Endothelial cell of umbilical vein (primary cell): Measurements from ENCODE around the gene ARHGEF10L. TPM values are rescaled to one million over a fixed set of nuclear protein-coding genes. Genes with fewer than 3 reads are reported as not detected.

ENCODE experiments used
- BruUV-seq: library from RNA; stranded (reverse); fragments of 400-500 nt; replicated peaks from 2 replicates; lab custom pipeline; 2021; lab: Mats Ljungman, UMichigan
- CTCF ChIA-PET: fragments of 300-600, 350-600 bp; sonication (Branson Sonifier 250); formaldehyde crosslinking; loops from one replicate; lab custom pipeline; 2021; ENCODE audit warnings: antibody characterized with exemption, inconsistent platforms; lab: Charles Lee
- POLR2A ChIA-PET: fragments of 300-600, 350-600 bp; sonication (Branson Sonifier 250); formaldehyde crosslinking; loops from one replicate; lab custom pipeline; 2021; ENCODE audit warnings: antibody characterized with exemption, inconsistent platforms; lab: Charles Lee
- DNase-seq: peaks from one replicate; pipeline ENCODE4 v3.0.0-alpha.2; 2011; ENCODE audit warnings: low read depth, low spot score
- FAIRE-seq: peaks from 2 replicates; lab custom pipeline; 2011; peaks lifted over from hg19 to GRCh38; lab: Jason Lieb, UNC
- H2AFZ ChIP-seq: 2 replicates; pipeline ENCODE4 v1.6.0; 2012; ENCODE audit warnings: low read depth, low read length, control low read depth, inconsistent platforms
- H3K27ac ChIP-seq: 2 replicates; pipeline ENCODE4 v1.5.1; 2011; ENCODE audit warnings: low read depth, mild to moderate bottlenecking, control low read depth, low read length, moderate library complexity; ENCODE audit not compliant: insufficient read depth
- H3K27me3 ChIP-seq, 2 experiments: 2 replicates each; pipeline versions ENCODE4 v1.6.0 to v1.6.1; 2011; ENCODE audit warnings: low read length in 2 of 2, mixed read lengths in 1 of 2; ENCODE audit not compliant: control insufficient read depth in 2 of 2, insufficient read depth in 2 of 2
- H3K36me3 ChIP-seq, 2 experiments: 2 replicates in 1 of 2; 3 replicates in 1 of 2; pipeline ENCODE4 v1.5.1; 2011; ENCODE audit warnings: low read length in 2 of 2, mild to moderate bottlenecking in 1 of 2, moderate library complexity in 1 of 2; ENCODE audit not compliant: control insufficient read depth in 2 of 2, insufficient read depth in 2 of 2; ENCODE audit errors: extremely low read depth in 1 of 2
- H3K4me1 ChIP-seq: 3 replicates; pipeline ENCODE4 v1.5.1; 2011; ENCODE audit warnings: mild to moderate bottlenecking, low read length; ENCODE audit not compliant: control insufficient read depth, insufficient read depth; ENCODE audit errors: extremely low read depth
- H3K4me2 ChIP-seq: 2 replicates; pipeline ENCODE4 v1.6.1; 2011; ENCODE audit warnings: low read length, control low read depth, mixed read lengths; ENCODE audit not compliant: insufficient read depth
- H3K4me3 ChIP-seq, 3 experiments: fragments of 200-600 bp in 1 of 3; sonication (generic), shearing (Covaris generic) in 1 of 3; replicated peaks in 1 of 3; 2 replicates each; pipeline ENCODE4 v1.5.1; 2011 to 2016; ENCODE audit warnings: control low read depth in 3 of 3, low read length in 3 of 3, mild to moderate bottlenecking in 2 of 3, inconsistent platforms in 1 of 3, low read depth in 1 of 3, moderate library complexity in 1 of 3; ENCODE audit not compliant: insufficient read depth in 1 of 3
- H3K79me2 ChIP-seq: 2 replicates; pipeline ENCODE4 v1.6.0; 2012; ENCODE audit warnings: low read length, inconsistent platforms; ENCODE audit not compliant: control insufficient read depth, insufficient read depth
- H3K9ac ChIP-seq: replicated peaks from 2 replicates; pipeline ENCODE3; 2011; ENCODE audit warnings: low read length, control low read depth; ENCODE audit not compliant: insufficient read depth; ENCODE audit errors: extremely low read depth
- H3K9me1 ChIP-seq: replicated peaks from 3 replicates; pipeline ENCODE4 v1.6.0; 2011; ENCODE audit warnings: mild to moderate bottlenecking, low read length; ENCODE audit not compliant: control insufficient read depth, insufficient read depth; ENCODE audit errors: extremely low read depth
- H3K9me3 ChIP-seq: replicated peaks from 2 replicates; pipeline ENCODE4 v1.5.1; 2012; ENCODE audit warnings: low read length, inconsistent platforms; ENCODE audit not compliant: control insufficient read depth, insufficient read depth
- H4K20me1 ChIP-seq: replicated peaks from 2 replicates; pipeline ENCODE3; 2011; ENCODE audit warnings: mild to moderate bottlenecking, low read length; ENCODE audit not compliant: control insufficient read depth, insufficient read depth; ENCODE audit errors: extremely low read depth
- CTCF ChIP-seq, 2 donors: IDR thresholded peaks; 1 replicate in 1 of 2; 2 replicates in 1 of 2; pipeline ENCODE4 v1.5.1; 2011; ENCODE audit warnings: low read length in 2 of 2, mild to moderate bottlenecking in 2 of 2, moderate library complexity in 2 of 2, control low read depth in 1 of 2, inconsistent platforms in 1 of 2, low read depth in 1 of 2; ENCODE audit not compliant: insufficient read depth in 1 of 2; ENCODE audit errors: extremely low read depth in 1 of 2
- EZH2 ChIP-seq: IDR thresholded peaks from 2 replicates; pipeline ENCODE4 v1.6.1; 2012; ENCODE audit warnings: borderline replicate concordance, low read depth, mild to moderate bottlenecking, moderate library complexity, low read length, inconsistent platforms; ENCODE audit not compliant: severe bottlenecking
- FOS ChIP-seq: IDR thresholded peaks from 2 replicates; pipeline ENCODE4 v1.6.1; 2011; ENCODE audit warnings: mild to moderate bottlenecking, low read length, moderate library complexity, borderline replicate concordance; ENCODE audit not compliant: insufficient read depth
- GATA2 ChIP-seq: IDR thresholded peaks from 2 replicates; pipeline ENCODE4 v1.7.0; 2011; ENCODE audit warnings: low read depth, mild to moderate bottlenecking, moderate library complexity, mixed read lengths, low read length; ENCODE audit not compliant: insufficient read length, insufficient read depth
- JUN ChIP-seq: IDR thresholded peaks from 2 replicates; pipeline ENCODE4 v1.6.1; 2011; ENCODE audit warnings: borderline replicate concordance, low read depth; ENCODE audit not compliant: insufficient read length, insufficient read depth
- MYC ChIP-seq: IDR thresholded peaks from one replicate; pipeline ENCODE4 v1.6.1; 2011; ENCODE audit warnings: mild to moderate bottlenecking, low read depth, low read length
- POLR2A ChIP-seq: IDR thresholded peaks from 2 replicates; pipeline ENCODE4 v1.6.1; 2012; ENCODE audit warnings: low read depth, mild to moderate bottlenecking, control low read depth, low read length
- POLR2AphosphoS5 ChIP-seq: IDR thresholded peaks from 2 replicates; pipeline ENCODE4 v1.6.1; 2012; ENCODE audit warnings: low read depth, mild to moderate bottlenecking, control low read depth, low read length, moderate library complexity; ENCODE audit not compliant: insufficient read depth
- dilution Hi-C: fragments of 300-500 bp; cut with MboI; formaldehyde crosslinking; loops from one replicate; pipeline ENCODE4 v1.15.0; 2019; ENCODE audit warnings: low sequenced_read_pairs; ENCODE audit not compliant: extremely low pct_ligation_motif_present
- intact Hi-C: fragments of 100-400 bp; cut with micrococcal nuclease; formaldehyde crosslinking; loops from one replicate; pipeline ENCODE4 v1.10.0; 2022
- polyA plus RNA-seq, 4 experiments: library from polyadenylated mRNA; depleted of rRNA in 3 of 4; stranded (reverse) in 3 of 4; unstranded in 1 of 4; fragments of >200 nt; gene quantifications; 2 replicates each; pipeline versions ENCODE4 v1.2.1 to v1.2.3, GENCODE V29; 2011 to 2012; ENCODE audit warnings: missing spikeins in 1 of 4
- total RNA-seq: library from RNA; stranded (reverse); gene quantifications from 2 replicates; pipeline ENCODE4 v1.2.3, GENCODE V29; 2021
- TF ChIP-seq, protein P1 (sequence below): IDR thresholded peaks from 2 replicates; pipeline ENCODE4 v1.6.1; 2011; ENCODE audit not compliant: insufficient read depth, insufficient read length

ARHGEF10L gene
- total and polyA plus RNA-seq, 2 donors (not counting 3 experiments of a cell fraction or from before 2014, with no cell fraction given): 1.9 to 5.2 TPM

DNA sequence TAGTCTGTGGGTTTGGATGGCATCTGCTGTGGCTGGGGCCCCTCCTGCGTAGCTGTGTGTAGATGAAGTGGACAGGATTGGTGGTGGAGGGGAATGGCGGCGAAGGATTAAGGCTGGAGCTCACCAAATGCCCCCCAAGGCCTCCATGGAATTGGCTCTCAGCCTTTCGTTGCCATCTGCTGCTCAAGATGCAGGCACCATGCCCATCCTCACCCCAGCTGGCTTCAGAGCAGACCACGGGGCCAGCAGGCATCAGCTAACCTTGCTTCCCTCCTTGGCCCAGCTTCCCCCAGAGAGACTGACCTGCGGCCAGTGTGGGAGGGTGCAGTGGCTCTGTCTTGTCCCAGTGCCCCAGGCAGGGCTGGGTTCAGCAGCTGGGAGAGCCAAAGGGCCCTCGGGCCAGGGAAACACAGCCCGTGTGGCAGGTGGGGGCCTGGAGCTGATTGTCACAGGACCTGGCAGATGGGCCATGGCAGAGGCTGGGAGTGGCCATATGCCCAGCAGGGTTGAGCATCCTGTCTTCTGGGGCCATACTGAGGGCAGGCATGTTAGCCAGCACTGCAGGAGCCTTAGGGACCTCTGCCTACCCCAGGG lies 148.8 kb downstream of the ARHGEF10L start:
- intact Hi-C loops (no loop called here), dilution Hi-C loops (no loop called here)
- Histone ChIP-seq H3K4me1 (no peaks in the 10 kb centered on the region), H3K4me2 (no peak overlapping the region), H2AFZ (no peak overlapping the region), H4K20me1 (no peaks in the 10 kb centered on the region), H3K79me2 (no peaks in the 10 kb centered on the region), H3K36me3 (no peaks in the 10 kb centered on the region), H3K27ac (no peak overlapping the region), H3K9me3 (no peaks in the 10 kb centered on the region), H3K9me1 (no peaks in the 10 kb centered on the region), H3K4me3 (no peak overlapping the region), H3K9ac (no peak overlapping the region), H3K27me3 (no peaks in the 10 kb centered on the region)
- BruUV-seq: no TSS peak
- CTCF ChIA-PET: interaction anchor here (2.5 kb wide), 1 partner anchor 27 kb away, joined by 9 read pairs; no protein-coding TSS in a partner anchor
- no peak for TF ChIP-seq MYC
- TF ChIP-seq JUN: no peak
- TF ChIP-seq FOS: no peak
- TF ChIP-seq, protein P1, sequence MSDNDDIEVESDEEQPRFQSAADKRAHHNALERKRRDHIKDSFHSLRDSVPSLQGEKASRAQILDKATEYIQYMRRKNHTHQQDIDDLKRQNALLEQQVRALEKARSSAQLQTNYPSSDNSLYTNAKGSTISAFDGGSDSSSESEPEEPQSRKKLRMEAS: no peak
- TF ChIP-seq EZH2: no peak
- TF ChIP-seq GATA2: no peak
- no peak for TF ChIP-seq POLR2A
- no peak for TF ChIP-seq POLR2AphosphoS5
- no peak for TF ChIP-seq CTCF (IDR thresholded peaks at IDR 0.05; ENCODE audit: extremely low read depth in 1 of 2, insufficient read depth in 1 of 2, low read depth in 1 of 2, low read length in 2 of 2)
- DNase-seq (no peak), FAIRE-seq (no peak)
- POLR2A ChIA-PET: no interaction called here
